ENCODE data around the gene ORM2.

ORM2 gene

DNA sequence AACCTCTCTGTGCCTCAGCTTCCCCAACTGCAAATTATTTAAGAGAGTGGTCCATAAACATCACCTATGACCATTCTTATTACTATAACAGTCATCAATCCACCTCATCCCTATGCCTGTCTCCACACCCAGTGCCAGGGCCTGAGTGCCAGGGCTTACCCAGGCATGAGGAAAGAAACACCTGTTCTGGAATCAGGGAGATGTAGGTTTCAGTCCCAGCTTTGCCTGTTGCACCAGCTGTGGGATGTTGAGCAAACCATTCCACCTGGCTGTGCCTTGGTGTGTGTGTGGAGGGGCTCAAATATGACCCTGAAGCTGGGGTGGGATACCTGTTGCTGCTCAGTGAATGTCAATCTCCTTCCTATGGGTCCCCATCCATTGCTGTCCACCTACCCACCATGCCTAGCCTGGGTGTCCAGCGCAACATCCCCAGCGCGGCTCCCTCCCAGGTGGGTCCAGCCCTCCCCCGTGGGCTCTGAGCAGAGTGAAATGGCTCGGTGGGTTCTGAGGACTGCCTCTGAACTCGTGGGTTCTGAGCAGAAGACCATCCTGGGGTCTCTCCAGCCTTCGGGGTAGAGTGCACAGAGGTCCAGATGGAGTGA lies 41.8 kb downstream of the ORM2 start:
- no peak for DNase-seq (ENCODE audit: low spot score)

DNA sequence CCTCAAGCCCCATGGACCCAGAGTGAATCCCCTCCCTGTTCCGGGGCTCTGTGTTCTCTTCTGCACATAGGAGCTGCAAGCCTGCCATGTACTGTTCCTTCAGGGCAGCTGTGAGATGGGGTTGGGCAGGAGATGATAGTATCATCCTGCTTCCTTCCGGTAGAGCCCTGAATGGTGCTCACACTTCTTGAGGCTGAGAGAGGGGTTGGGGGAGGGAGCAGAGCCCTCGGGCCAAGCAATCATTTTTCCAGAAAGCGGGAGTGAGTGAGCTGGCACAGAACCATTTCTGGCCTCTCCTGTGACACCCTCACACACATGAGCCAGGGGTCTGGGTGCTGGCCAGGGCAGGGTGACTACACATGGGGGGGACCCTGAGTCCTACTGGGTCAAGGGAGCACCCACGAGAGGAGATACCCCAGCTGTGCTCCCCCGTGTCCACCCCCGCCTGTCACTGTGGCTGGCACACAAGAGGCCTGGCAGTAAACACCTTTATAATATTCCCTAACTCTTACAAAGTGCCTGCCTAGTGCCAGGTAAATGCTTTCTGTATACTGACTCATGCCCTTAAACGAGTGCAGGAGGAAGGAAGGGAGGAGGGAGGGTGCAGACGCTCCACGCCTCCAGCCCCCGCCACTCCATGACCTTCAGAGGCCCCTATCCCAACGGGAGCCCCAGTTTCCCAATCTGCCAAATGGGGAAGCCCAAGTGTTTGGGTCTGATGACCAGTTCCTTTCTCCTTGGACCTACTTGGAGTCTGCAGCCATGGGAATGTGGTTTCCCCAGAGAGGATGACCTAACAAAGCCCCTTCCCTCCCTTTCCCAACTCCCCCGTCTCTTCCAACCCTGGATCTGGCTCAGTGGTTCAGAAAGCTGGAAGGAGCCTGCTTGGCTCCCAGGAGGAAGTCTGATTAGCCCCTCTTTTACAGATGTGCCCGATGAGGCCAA lies 42.6 kb downstream of the ORM2 start:
- DNase-seq (ENCODE audit: low spot score), result no peak

DNA sequence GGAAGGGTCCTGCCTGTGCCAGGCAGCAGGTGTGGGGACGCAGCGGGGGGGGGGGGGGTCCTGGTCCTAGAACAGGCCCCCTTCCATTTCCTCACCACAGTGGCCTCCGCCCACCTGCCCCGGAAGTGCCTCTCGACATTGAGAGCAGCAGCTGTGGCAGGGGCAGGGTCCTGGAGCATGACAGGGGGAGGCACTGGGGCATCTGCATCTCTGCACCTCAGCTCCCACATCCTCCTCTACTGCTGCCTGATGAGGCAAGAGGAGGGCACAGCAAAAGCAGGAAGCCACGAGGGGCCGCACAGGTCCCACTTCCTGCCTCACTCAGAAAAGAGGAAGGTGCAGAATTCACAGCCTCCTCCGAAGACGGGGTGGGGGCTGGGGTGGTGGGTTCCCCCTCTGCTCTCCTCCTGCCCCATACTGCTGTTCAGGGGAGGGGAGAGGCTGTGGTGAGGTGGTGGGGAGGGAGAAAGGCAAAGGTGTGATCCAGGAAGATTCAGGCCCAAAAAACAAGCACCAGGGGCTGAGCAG lies 43.3 kb downstream of the ORM2 start:
- DNase-seq (ENCODE audit: low spot score), result no peak

DNA sequence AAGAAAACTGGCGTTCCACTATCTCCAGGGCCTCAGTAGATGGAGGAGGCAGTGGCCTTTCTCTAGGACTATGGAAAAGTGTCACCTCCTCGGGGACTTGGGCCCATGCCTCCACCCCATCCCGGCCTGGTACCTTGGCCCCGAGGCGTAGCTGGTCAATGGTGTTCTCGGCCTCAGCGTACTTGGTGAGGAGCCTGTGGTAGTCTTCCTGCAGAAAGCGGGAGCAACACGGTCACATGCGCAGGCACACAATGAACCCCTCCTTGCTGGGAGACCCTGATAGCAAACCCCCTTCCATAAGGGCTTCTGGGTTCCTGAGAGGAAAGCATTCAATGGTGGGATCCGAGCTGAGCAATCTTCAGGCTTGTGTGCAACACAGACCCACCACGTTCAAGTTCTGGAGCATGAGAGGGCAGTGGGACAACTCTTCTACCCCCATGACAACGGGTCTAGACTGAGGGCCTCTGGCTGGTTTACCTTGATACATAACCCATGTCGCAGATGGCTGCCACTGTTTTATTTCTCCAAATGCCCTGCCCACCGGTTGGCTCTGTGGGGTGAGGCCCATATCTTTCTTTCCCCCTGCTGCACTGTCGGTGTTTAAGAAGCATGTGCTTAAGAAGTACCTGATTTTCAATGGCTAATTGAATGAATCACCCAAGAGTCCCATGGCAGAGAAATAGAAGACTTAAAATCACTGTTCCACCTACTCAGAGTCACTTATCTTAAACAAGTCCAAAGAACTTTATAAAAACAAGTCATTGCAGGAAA lies 44.5 kb downstream of the ORM2 start:
- DNase-seq (ENCODE audit: low spot score), result no peak

DNA sequence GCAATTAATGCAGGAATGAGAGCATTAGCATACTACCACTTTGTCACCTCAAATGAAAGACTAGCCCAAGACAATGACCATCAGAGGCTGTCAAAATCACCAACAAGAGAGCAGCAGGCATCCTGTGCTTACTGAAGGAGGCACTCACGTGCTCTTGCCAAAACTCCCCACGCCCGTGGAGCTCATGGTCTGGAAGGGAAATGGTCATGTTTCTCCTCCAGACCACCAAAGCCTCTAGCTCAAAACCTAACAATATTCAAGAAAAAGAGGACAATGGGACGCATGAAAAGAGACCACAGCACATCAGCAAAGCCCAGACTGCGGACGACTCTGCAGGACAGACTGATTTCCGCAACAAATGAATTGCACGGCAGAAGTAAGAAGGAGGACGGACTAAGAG lies 45.3 kb downstream of the ORM2 start:
- no peak for DNase-seq (ENCODE audit: low spot score)

DNA sequence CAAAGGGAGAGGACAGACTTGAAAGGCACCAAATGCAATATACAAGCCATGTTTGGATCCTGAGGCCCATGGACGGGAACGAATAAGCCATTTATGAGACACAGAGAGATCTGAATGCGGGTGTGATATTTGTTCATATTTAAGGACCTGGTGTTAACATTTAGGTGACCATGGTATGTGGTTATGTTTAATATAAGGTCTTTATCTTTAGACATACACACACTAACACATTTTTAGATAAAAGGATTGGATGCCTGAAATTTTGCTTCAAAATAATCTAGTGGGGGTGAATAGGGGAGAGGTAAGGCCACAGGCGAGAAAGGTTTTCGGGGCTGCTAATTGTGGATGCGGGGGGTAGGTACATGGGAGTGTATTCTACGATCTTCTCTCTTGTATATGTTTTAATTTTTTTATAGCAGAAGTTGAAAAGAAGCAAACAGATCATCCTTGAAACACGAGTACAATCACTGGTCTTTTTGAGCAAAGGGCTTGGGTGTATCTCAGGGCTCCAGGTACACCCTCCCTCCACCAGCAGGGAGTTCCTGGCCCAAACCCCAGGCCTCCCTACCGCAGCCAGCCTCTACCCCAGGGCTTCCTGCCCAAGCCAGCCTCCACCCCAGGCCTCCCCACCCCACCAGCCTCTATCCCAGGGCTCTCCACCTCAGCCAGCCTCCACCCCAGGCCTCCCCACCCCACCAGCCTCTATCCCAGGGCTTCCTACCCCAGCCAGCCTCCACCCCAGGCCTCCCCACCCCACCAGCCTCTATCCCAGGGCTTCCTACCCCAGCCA lies 45.9 kb downstream of the ORM2 start:
- no peak for DNase-seq (ENCODE audit: low spot score)

DNA sequence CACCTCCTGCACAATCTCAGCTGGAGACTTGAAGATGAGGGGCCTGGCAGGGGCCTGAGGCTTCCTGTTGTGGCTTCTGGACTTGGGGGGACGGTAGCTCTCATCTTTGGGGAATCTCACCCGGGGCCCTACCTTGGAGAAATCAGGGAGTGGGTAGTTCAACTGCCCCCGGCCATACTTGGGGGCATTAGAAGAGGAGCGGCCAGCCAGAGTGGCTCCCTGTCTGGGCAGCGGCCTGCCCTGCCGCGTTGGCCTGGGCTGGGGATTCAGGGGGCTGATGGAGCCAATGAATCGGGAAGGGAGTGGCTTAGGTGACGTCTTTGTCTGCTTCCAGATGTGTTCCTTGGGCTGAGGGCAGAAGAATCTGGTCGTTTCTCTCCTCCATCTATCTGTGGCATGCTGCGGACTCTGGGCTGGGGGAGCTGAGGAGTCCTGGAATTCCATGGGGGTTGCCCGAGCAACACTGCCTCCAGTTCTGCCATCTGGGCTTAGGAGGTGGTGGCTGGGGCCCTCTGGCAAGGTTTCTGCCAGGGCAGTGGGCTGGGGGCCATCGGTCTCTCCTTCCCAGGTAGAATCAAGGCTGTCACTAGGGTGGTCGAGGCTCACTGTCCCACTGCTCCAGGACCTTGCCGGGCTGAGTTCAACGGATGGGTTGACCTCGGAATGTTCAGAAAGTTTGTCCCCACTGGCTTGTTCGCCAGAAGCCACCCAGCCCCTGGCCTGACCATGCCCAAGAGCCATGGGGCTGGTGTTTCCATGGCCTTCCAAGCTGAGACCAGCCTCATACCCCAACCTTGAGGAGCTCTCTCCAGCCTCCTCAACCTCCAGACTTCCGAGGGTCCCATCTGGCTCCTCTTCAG lies 47.1 kb downstream of the ORM2 start:
- DNase-seq (ENCODE audit: low spot score), result no peak

DNA sequence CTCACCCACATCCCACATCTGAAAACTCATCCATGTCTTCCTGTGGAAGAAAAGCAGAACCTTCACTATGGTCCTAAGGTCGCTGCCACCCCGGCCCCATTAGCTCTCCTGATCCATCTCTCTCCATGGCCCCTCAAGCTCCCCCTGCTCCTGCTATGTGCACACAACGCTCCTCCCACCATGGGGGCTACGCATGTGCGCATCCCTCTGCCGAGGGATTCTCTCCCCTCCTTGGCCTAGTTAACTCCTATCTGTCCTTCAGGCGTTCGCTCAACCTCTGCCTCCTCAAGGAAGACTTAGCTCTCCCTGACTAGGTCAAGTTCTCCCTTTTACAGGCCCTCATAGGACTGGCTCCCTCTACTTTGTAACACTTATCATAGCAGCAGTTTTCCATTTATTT lies 48.3 kb downstream of the ORM2 start:
- no peak for DNase-seq (ENCODE audit: low spot score)

DNA sequence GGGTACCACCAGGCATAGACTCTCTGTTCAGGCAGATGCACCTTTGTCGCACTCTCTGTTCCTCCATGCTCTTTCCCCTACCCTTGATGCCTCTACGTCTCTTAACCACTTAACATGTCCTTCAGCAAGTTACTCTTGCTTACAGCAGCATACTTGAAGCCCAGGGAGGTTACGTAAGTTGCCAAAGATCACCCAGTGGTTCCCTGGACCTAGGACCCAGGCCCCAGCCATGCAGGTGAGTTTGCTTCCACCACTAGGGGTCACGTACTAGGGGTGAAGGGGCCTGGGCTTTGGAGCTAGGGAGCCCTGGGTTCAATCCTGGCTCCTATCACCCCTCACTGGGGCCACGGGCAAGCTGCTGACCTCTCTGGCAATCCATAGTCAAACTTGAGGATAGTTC lies 49.2 kb downstream of the ORM2 start:
- DNase-seq (ENCODE audit: low spot score), result no peak
